ENCODE results near the gene MTFMT.

MTFMT gene

GRCh38 chr15:65072027-65072426 lies 42.6 kb upstream of the MTFMT start:
- peak; percentile 47 for DNase-seq (ENCODE audit: low read depth)
- TF ChIP-seq CTCF (conservative IDR thresholded peaks at IDR 0.05; ENCODE audit: low read length): no peak

GRCh38 chr15:65071381-65071811 lies 42.0 kb upstream of the MTFMT start:
- DNase-seq (ENCODE audit: low read depth): no peak
- no peak for TF ChIP-seq CTCF (conservative IDR thresholded peaks at IDR 0.05; ENCODE audit: low read length)
- no peak overlapping the region for H3K4me3 ChIP-seq (ENCODE audit: low read length)

More at GRCh38 chr15:65072027-65072426, 42.6 kb upstream of the MTFMT start:
- H3K4me3 ChIP-seq (ENCODE audit: low read length): no peak overlapping the region

DNA sequence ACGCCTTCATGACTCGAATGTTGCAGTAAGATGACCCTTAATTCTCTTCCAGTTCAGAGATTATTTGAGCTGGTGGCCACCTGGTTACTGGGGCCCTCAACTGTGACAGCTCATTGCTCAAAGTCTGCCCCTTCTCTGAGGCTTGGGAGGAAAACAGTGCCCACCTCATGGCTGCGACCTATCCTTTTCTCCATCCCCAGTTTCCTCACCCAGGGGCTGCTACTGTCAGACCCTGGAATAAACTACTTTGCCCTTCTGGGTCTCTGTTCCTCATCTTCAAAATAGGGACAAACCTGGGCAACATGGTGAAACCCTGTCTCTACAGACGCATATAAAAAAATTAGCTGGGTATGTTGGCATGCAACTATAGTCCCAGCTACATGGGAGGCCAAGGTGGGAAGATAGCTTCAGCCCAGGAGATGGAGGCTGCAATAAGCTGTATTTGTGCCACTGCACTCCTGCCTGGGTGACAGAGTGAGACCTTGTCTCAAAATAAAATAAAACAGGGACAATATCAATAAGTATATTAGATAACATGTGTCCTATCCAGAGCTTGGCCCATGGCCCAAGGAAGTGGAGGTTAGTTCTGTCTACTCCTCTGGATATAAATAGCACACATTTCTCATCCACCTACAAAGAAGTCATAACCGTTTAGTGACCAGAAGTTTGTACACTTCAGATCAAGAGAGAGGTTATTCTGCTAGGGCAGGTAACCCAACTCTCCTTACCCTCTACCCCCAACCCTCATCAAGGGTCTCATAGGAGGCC lies 40.5 kb upstream of the MTFMT start:
- H3K4me3 ChIP-seq (ENCODE audit: low read length): no peak overlapping the region
- no peak for TF ChIP-seq CTCF (conservative IDR thresholded peaks at IDR 0.05; ENCODE audit: low read length)
- no peak for DNase-seq (ENCODE audit: low read depth)

- no peak overlapping the region for H3K4me3 ChIP-seq (ENCODE audit: low read length)
- DNase-seq (ENCODE audit: low read depth): peak; percentile 97
- no peak for TF ChIP-seq CTCF (conservative IDR thresholded peaks at IDR 0.05; ENCODE audit: low read length)
Observed at GRCh38 chr15:65069179-65069578, 39.7 kb upstream of the MTFMT start.

DNA sequence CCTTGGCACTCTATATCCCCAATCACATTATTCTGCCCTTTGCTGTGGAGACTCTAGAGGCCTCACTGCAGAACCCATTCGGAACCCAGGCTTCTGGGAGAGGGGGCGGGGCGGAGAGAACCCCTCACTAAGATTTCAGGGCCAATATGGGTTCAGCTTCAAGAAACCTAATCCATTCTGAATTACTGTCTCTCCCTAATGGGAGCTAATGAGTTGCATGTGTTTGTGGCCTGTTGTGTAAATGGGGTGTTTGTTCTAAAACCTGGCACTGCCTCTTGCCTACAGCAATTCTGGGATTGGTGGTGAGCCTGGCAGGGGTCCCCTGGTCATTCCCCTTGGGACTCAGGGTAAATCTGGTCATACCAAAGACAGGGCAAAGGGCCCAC lies 39.0 kb upstream of the MTFMT start:
- TF ChIP-seq CTCF (conservative IDR thresholded peaks at IDR 0.05; ENCODE audit: low read length): no peak
- no peak overlapping the region for H3K4me3 ChIP-seq (ENCODE audit: low read length)
- peak; percentile 56 for DNase-seq (ENCODE audit: low read depth)

DNA sequence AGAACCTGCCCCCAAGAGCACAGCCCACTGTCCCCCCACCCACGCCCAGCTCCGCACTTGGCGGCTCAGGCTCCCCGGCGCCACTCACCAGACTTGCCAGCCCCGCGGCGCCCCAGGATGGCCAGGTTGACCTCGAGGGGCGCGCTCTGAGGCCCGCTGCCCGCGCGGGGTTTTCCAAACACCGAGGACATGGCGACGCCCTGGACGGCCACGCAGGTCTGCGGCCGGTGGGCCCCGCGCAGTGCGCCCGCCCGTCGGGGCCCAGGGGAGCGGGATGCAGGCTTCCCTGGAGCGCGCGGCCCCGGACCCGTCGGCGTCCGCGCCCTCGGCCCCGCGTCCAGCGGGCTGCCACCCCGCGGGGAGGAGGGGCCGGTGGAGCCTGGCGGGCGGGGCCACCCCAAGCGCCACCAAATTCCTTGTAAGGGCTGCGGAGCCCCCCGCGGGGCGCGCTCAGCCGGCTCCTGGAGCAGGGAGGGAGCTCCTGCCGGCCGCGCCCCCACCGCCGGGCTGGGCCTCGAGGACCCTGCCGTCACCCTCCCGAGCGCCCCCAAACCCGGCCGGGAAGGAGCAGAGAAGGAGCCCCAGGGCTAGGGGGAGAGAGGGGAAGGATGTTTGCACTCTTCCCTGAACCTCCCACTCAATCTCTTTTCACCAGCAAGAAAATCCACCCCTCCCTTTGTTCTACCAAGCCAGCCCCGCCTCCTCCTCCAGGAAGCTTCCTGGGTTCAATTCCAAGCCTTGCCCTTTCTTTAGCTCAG lies 38.4 kb upstream of the MTFMT start, which contains the start of gene RASL12:
Gene RASL12, minus strand, starts transcription at position 347 of the 758 bp plus-strand sequence. Its CDS starts 156 bp downstream, at position 191.
- H3K4me3 ChIP-seq (ENCODE audit: low read length): no peak within 1 kb of the TSS
- no peak for TF ChIP-seq CTCF (conservative IDR thresholded peaks at IDR 0.05; ENCODE audit: low read length)
- DNase-seq (ENCODE audit: low read depth): no peak

DNA sequence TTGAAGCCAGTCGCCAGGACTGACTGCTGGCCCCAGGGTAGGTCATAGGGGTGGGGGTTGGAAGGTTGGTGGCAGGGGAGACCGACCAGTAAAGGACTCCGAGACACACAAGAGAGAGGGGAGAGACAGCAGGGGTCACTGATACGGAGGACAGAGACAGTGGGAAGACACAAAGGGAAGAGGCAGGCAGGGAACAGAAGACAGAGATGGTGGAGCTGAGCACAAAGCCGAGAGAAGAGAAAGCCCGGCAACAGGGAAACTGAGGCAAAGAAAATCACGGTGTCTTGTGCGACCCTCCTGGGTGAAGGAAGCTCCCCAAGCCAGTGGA lies 37.8 kb upstream of the MTFMT start:
- no peak for TF ChIP-seq CTCF (conservative IDR thresholded peaks at IDR 0.05; ENCODE audit: low read length)
- no peak for DNase-seq (ENCODE audit: low read depth)
- no peak overlapping the region for H3K4me3 ChIP-seq (ENCODE audit: low read length)

Measured in AG10803 (cell line).